Measurements from ENCODE around the gene CELA2A.

Gene CELA2A

DNA sequence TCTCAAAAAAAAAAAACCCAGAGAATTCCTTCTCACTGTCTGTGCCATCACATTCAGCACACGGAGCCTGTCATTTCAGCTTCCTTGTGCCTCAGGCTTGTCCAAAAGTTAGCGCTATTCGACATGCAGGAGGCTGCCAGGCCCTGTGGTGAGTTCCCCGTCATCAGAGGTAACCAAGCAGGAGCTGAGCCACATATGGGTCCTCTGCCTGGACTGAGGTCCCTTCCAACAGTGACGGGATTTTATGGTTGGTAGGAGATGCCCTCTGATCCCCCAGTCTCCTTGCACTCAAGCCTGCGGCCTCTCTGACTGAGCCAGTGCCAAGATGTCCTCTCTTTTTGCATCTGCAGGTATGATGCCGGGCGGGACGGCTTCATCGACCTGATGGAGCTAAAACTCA is 31.0 kb upstream of the CELA2A start:
- peaks cover 9% of the 10 kb centered on the region for H4K20me1 ChIP-seq (ENCODE audit: insufficient read depth, low read length, poor library complexity, severe bottlenecking)
- no peak overlapping the region for H3K9ac ChIP-seq (ENCODE audit: low read depth, low read length, poor library complexity, severe bottlenecking)
- peaks cover 13% of the 10 kb centered on the region; the same call in 1 of the 2 replicates for H3K79me2 ChIP-seq (ENCODE audit: insufficient read depth, low read length)
- no peak for TF ChIP-seq EZH2phosphoT487 (IDR thresholded peaks at IDR 0.05; ENCODE audit: borderline replicate concordance)
- TF ChIP-seq, protein P1, sequence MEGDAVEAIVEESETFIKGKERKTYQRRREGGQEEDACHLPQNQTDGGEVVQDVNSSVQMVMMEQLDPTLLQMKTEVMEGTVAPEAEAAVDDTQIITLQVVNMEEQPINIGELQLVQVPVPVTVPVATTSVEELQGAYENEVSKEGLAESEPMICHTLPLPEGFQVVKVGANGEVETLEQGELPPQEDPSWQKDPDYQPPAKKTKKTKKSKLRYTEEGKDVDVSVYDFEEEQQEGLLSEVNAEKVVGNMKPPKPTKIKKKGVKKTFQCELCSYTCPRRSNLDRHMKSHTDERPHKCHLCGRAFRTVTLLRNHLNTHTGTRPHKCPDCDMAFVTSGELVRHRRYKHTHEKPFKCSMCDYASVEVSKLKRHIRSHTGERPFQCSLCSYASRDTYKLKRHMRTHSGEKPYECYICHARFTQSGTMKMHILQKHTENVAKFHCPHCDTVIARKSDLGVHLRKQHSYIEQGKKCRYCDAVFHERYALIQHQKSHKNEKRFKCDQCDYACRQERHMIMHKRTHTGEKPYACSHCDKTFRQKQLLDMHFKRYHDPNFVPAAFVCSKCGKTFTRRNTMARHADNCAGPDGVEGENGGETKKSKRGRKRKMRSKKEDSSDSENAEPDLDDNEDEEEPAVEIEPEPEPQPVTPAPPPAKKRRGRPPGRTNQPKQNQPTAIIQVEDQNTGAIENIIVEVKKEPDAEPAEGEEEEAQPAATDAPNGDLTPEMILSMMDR (conservative IDR thresholded peaks at IDR 0.05; ENCODE audit: low read length): no peak
- no peaks in the 10 kb centered on the region for H3K27me3 ChIP-seq (ENCODE audit: insufficient read depth, low read length, poor library complexity, severe bottlenecking)
- no peaks in the 10 kb centered on the region for H3K9me2 ChIP-seq (replicated peaks; ENCODE audit: low read depth, low read length)
- H3K36me3 ChIP-seq (ENCODE audit: insufficient read depth, low read length): peaks cover 12% of the 10 kb centered on the region; the same call in 1 of the 2 replicates
- H3F3A ChIP-seq (ENCODE audit: low read depth): no peaks in the 10 kb centered on the region
- H3K4me2 ChIP-seq (ENCODE audit: low read depth, low read length, poor library complexity, severe bottlenecking): no peak overlapping the region
- H2AFZ ChIP-seq (ENCODE audit: low read length): no peak overlapping the region
- H3K4me1 ChIP-seq (ENCODE audit: insufficient read depth, low read length, poor library complexity, severe bottlenecking): no peaks in the 10 kb centered on the region
- no peaks in the 10 kb centered on the region for H3K9me3 ChIP-seq (ENCODE audit: insufficient read depth, low read depth, low read length)
- no peak overlapping the region for H3K4me3 ChIP-seq (ENCODE audit: low read length, poor library complexity, severe bottlenecking)

DNA sequence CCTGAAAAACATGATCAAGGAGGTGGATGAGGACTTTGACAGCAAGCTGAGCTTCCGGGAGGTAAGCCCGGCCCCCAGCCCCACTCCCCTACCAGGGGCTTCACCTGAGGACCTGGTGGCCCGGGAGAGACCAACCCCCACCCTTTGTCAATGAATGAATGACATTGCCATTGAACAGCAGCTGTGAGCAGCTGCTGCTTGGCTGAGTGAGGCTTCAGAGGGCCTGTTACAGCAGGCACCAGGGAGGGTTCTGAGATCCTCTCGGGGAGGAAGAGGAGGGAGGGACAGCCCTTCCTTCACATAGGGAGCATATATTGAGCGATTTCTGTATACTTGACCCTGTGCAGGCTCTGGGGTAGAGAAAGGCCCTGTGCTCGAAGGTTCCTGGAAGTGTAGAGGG is 30.6 kb upstream of the CELA2A start:
- Histone ChIP-seq H3F3A (ENCODE audit: low read depth) (no peaks in the 10 kb centered on the region), H3K79me2 (ENCODE audit: insufficient read depth, low read length) (peaks cover 9% of the 10 kb centered on the region; the same call in 1 of the 2 replicates), H3K36me3 (ENCODE audit: insufficient read depth, low read length) (peaks cover 15% of the 10 kb centered on the region; the same call in 1 of the 2 replicates), H3K9me2 (replicated peaks; ENCODE audit: low read depth, low read length) (no peaks in the 10 kb centered on the region), H3K4me2 (ENCODE audit: low read depth, low read length, poor library complexity, severe bottlenecking) (no peak overlapping the region), H3K27me3 (ENCODE audit: insufficient read depth, low read length, poor library complexity, severe bottlenecking) (no peaks in the 10 kb centered on the region), H3K4me1 (ENCODE audit: insufficient read depth, low read length, poor library complexity, severe bottlenecking) (no peaks in the 10 kb centered on the region), H2AFZ (ENCODE audit: low read length) (no peak overlapping the region), H3K9me3 (ENCODE audit: insufficient read depth, low read depth, low read length) (no peaks in the 10 kb centered on the region), H3K4me3 (ENCODE audit: low read length, poor library complexity, severe bottlenecking) (no peak overlapping the region), H4K20me1 (ENCODE audit: insufficient read depth, low read length, poor library complexity, severe bottlenecking) (peaks cover 9% of the 10 kb centered on the region), H3K9ac (ENCODE audit: low read depth, low read length, poor library complexity, severe bottlenecking) (no peak overlapping the region)
- TF ChIP-seq EZH2phosphoT487 (IDR thresholded peaks at IDR 0.05; ENCODE audit: borderline replicate concordance): no peak
- TF ChIP-seq, protein P1 (conservative IDR thresholded peaks at IDR 0.05; ENCODE audit: low read length): no peak

DNA sequence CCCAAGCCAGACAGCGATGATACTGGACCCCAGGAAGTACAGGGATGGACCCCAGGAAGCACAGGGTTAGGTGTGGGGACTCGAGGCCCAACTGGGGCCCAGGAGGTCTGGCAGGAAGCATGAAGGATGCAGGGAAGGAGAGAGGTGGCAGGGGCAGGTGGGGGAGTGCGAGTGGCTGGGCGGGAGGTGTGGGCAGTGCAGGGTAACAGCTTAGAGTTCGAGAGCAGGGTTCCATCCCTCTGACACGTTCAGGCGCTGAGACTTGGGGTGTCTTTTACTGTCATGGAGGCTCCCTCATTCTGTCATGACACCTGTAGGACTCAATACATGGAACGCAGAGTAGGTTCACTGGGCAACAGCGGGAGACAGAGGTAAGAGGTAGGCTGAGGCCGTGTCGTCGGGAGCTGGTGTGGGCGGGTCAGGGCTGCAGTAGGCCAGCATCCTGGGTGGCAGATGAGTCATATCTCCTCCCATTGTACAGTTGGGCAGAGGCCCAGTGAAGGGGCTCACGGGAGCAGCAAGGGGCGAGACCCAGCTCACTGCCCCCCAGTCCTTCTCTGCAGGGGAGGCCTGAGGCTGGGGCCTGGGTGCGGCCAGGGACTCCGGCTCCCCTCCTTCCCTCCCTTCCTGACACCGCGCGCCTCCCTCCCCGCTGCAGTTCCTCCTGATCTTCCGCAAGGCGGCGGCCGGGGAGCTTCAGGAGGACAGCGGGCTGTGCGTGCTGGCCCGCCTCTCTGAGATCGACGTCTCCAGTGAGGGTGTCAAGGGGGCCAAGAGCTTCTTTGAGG is 29.8 kb upstream of the CELA2A start:
- Histone ChIP-seq H2AFZ (ENCODE audit: low read length) (no peak overlapping the region), H3K9me3 (ENCODE audit: insufficient read depth, low read depth, low read length) (no peaks in the 10 kb centered on the region), H4K20me1 (ENCODE audit: insufficient read depth, low read length, poor library complexity, severe bottlenecking) (peaks cover 7% of the 10 kb centered on the region), H3K9me2 (replicated peaks; ENCODE audit: low read depth, low read length) (no peaks in the 10 kb centered on the region), H3K9ac (ENCODE audit: low read depth, low read length, poor library complexity, severe bottlenecking) (no peak overlapping the region), H3K36me3 (ENCODE audit: insufficient read depth, low read length) (peaks cover 16% of the 10 kb centered on the region; the same call in 1 of the 2 replicates), H3K27me3 (ENCODE audit: insufficient read depth, low read length, poor library complexity, severe bottlenecking) (no peaks in the 10 kb centered on the region), H3K4me2 (ENCODE audit: low read depth, low read length, poor library complexity, severe bottlenecking) (no peak overlapping the region), H3F3A (ENCODE audit: low read depth) (no peaks in the 10 kb centered on the region), H3K4me3 (ENCODE audit: low read length, poor library complexity, severe bottlenecking) (no peak overlapping the region), H3K79me2 (ENCODE audit: insufficient read depth, low read length) (peaks cover 2% of the 10 kb centered on the region; the same call in 1 of the 2 replicates), H3K4me1 (ENCODE audit: insufficient read depth, low read length, poor library complexity, severe bottlenecking) (no peaks in the 10 kb centered on the region)
- TF ChIP-seq, protein P1 (conservative IDR thresholded peaks at IDR 0.05; ENCODE audit: low read length): no peak
- TF ChIP-seq EZH2phosphoT487 (IDR thresholded peaks at IDR 0.05; ENCODE audit: borderline replicate concordance): no peak
